OCI-LY3 (cell line): ENCODE measurements around the gene F5.

Experiments used
- CTCF ChIP-seq: fragments of 200-600, 300-600 bp; sonication (generic); IDR thresholded peaks from 2 replicates; pipeline ENCODE4 v1.5.1; 2014; ENCODE audit warnings: antibody characterized with exemption, low read length, low read depth
- EZH2phosphoT487 ChIP-seq: fragments of 200-600 bp; shearing (Covaris generic); IDR thresholded peaks from 2 replicates; pipeline ENCODE4 v1.6.1; 2018; ENCODE audit warnings: antibody characterized with exemption, mixed run types, low read depth

- no peak for TF ChIP-seq CTCF
- no peak for TF ChIP-seq EZH2phosphoT487
Observed at GRCh38 chr1:169529068-169529642, 57.1 kb downstream of the F5 start.
